Anterior cingulate cortex (tissue), 58 donors: ENCODE data around the gene SIPA1.
"Not testable (repeated sequence)": the region's sequence is repeated elsewhere in the genome, so short reads cannot be mapped to it uniquely, and the experiment has no call there.

Experiments
- DNase-seq, 58 donors: peaks; one replicate each; lab custom pipeline; 2025; lab: John Stamatoyannopoulos, UW

Gene SIPA1

DNA sequence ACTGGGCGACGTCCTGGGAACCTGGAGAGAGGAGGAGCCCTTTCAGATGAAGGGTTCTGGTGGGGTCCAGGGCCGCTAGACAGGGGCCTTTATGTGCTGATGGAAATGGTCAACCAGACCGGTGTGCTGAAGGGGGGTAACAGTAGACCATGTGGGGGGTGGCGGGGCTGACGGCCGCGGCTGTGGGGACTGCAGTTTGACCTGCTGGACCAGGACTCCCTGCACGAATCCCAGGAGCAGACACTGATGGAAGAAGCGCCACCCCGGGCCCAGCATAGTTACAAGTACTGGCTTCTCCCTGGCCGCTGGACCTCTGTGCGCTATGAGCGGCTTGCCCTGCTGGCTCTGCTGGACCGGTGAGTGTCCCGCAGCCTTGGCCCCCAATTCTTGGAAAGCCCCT, 15.9 kb upstream of the SIPA1 start:
- DNase-seq = no peak

DNA sequence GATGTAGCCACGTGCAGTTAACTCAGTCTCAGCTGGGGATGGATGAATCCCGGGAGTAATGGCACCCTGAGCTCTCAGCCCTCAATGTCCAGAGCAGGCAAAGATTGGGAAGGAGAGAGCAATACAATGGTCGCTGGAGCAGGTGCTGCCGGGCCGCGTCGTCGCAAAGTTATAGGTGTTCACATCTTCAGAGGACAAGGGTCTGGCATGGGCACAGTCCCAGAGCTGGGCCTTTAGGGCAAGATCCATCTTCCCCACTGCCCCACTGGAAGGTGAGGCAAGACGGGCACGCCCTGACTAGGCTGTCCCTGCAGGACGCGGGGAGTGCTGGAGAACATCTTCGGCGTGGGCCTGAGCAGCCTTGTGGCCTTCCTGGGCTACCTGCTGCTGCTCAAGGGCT, 14.7 kb upstream of the SIPA1 start:
- DNase-seq = no peak

DNA sequence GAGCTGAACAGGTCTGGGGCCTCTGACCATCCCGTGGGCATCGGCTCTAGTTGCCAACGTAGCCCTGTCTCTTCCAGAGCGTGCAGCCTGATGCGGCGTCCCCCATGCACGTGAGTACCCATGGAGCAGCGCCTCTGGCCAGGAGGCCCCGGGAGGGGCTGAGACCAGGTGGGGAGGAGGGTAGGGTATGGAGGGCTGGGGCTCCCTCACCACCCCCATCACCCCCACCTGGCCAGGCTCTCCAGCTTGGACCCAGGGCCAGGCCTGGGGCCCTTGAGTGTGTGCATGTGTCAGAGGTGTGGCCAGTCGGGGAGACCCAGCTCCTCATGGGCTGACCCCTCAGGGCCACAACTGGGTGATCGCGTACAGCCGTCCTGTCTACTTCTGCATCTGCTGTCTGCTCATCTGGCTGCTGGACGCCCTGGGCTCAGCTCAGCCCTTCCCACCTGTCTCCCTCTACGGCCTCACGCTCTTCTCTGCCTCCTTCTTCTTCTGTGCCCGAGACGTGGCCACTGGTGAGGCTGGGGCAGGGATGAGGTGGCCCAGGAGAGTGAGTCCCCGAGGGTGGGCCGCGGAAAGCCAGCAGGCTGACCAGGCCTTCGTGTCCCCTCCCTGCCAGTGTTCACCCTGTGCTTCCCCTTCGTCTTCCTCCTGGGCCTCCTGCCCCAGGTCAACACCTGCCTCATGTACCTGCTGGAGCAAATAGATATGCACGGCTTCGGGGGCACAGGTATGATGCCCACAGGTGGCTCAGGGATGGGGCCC, 13.9 kb upstream of the SIPA1 start:
- DNase-seq = no peak

DNA sequence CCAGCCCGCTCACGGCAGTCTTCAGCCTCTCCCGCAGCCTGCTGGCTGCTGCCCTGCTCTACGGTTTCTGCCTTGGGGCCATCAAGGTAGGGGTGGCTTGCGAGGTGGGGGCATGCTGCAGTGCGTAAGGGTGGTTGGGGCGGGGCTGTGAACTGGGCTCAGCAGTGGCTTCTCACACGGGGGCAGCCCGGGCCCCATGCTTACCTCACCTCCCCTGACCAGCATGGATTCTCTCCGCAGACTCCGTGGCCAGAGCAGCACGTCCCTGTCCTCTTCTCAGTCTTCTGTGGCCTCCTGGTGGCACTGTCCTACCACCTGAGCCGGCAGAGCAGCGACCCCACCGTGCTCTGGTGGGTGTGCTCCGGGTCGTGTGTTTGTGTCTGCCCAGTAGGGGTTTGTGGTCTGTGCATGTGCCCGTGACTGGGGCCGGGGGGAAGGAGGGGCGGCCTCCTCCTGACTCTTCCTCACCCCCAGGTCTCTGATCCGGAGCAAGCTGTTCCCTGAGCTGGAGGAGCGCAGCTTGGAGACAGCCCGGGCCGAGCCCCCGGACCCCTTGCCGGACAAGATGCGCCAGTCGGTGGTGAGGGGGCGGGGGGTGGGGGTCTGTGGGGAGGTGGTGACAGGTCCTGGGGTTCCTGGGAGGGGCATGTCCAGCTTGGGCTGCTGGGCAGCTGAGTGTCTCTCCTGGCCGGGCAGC, 12.8 kb upstream of the SIPA1 start:
- no peak for DNase-seq

GRCh38 chr11:65625628-65626342, 12.1 kb upstream of the SIPA1 start:
- peak in 52 of 58 donors; percentile 4 to 71 (median 44) for DNase-seq

- no peak for DNase-seq
These were observed 10.7 kb upstream of the SIPA1 start for GRCh38 chr11:65627202-65627601.

DNA sequence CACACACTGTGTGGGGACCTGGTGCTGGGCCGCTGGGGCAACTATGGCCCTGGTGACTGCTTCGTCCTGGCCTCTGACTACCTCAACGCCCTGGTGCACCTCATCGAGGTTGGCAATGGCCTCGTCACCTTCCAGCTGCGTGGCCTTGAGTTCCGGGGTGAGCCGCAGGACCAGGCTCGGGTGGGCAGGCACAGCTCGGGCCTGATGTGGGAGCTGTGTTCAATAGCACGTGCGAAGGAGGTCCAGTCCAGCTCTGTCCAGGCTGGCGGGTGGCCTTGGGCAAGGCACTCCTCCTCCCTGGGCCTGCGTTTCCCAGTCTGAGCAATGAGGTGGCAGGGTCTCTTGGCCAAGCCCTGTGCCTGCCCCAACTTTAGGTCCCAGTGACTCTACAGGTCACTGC, 8.3 kb upstream of the SIPA1 start:
- no peak for DNase-seq

DNA sequence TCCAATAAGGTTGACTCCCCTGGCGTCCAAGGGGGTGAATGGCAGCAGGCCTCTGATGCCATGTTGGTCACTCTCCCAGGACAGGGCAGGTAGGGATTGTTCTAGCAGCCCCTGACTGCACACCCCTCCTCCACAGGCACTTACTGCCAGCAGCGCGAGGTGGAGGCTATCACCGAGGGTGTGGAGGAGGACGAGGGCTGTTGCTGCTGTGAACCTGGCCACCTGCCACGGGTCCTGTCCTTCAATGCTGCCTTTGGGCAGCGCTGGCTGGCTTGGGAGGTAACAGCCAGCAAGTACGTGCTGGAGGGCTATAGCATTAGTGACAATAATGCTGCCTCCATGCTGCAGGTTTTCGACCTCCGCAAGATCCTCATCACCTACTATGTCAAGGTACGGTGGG, 7.7 kb upstream of the SIPA1 start:
- DNase-seq = no peak

- no peak for DNase-seq
These were observed 4.4 kb upstream of the SIPA1 start for GRCh38 chr11:65633390-65634108.

GRCh38 chr11:65634109-65634436, 3.8 kb upstream of the SIPA1 start:
- no peak for DNase-seq

GRCh38 chr11:65634440-65634839, 3.5 kb upstream of the SIPA1 start:
- DNase-seq = no peak

- no peak for DNase-seq
These were observed 2.8 kb upstream of the SIPA1 start for GRCh38 chr11:65634905-65635731.

GRCh38 chr11:65636108-65637031, 1.5 kb upstream of the SIPA1 start:
- DNase-seq = no peak

DNA sequence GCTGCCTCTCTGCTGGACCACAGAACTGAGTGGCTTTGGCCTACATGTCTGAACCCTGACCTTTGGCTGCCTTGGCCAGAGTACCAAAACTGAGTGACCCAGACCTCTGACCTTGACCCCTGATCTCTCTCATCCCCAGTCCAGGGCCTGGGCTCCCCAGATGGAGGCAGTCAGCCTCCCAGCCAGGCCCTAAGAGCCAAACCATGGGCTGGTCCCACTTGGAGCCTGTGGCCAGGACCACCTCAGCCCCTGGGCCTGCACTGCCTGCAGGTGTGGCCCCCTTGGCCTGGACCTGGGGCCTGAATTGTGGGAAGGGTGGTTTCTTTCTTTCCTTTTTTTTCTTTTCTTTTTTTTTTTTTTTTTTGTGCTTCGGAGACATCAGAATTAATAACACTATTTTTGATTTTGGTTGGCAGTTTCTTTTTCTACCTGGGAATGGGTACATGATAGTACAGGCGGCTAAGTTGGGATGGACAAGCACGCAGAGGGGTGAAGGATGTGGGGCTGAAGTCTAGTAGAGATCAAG, 806 bp upstream of the SIPA1 start:
- no peak for DNase-seq

GRCh38 chr11:65639228-65639597, 1.3 kb downstream of the SIPA1 start:
- DNase-seq = not testable (repeated sequence)

GRCh38 chr11:65639623-65640482, 2.0 kb downstream of the SIPA1 start:
- DNase-seq = peak in 20 of 58 donors; percentile 13 to 73 (median 48)

DNA sequence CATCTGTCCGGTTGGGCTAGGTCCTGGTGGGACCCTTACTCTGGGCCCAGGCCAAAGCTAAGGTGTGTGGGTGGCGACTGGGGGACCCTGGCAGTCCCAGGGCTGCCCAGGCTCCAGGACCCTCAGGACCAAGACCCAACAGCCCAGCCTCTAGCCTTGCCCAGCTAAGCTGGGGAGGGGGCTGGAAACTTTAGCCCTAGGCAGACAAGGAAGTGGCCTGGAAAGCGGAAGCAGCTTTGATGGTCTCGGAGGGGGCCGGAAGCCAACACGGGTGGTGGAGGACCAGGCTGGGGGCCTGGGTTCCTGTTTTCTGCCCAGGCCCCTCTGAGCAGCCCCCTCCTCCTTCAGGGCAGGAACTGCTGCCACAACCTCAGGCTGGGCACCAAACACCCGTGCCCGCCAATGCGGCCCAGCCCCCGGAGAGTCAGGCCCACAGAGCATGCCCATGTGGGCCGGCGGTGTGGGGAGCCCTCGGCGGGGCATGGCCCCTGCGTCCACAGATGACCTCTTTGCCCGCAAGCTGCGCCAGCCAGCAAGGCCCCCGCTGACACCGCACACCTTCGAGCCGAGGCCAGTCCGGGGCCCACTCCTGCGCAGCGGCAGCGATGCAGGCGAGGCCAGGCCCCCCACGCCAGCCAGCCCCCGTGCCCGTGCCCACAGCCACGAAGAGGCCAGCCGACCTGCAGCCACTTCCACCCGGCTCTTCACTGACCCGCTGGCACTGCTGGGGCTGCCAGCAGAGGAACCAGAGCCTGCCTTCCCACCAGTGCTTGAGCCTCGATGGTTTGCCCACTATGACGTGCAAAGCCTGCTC, 2.8 kb downstream of the SIPA1 start:
- DNase-seq = peak in 37 of 58 donors; percentile 10 to 73 (median 46)
